DND-41 (cell line): ENCODE measurements around the gene SLC22A4.

Experiments used
- ATAC-seq: fragments of 200-7000 bp; cut with Tn5 transposase; 3 replicates; pipeline ENCODE4 v1.9.1; 2021; ENCODE audit warnings: low read depth; ENCODE audit not compliant: insufficient read depth
- DNase-seq: peaks from one replicate; pipeline ENCODE4 v3.0.0-alpha.2; 2020
- H2AFZ ChIP-seq: 2 replicates; pipeline ENCODE4 v1.6.0; 2012; ENCODE audit warnings: low read depth, low read length
- H3K27ac ChIP-seq: 2 replicates; pipeline ENCODE4 v1.5.1; 2012; ENCODE audit warnings: low read length, inconsistent platforms
- H3K27me3 ChIP-seq: fragments of 200-600 bp; sonication (generic); 2 replicates; pipeline ENCODE4 v1.6.0; 2012; ENCODE audit warnings: low read length, mild to moderate bottlenecking, inconsistent platforms; ENCODE audit not compliant: insufficient read depth, poor library complexity
- H3K36me3 ChIP-seq: 2 replicates; pipeline ENCODE4 v1.5.1; 2012; ENCODE audit warnings: low read length, inconsistent platforms; ENCODE audit not compliant: insufficient read depth
- H3K4me1 ChIP-seq: 2 replicates; pipeline ENCODE4 v1.5.1; 2012; ENCODE audit warnings: mild to moderate bottlenecking, low read length; ENCODE audit not compliant: insufficient read depth
- H3K4me2 ChIP-seq: 2 replicates; pipeline ENCODE4 v1.6.0; 2012; ENCODE audit warnings: mild to moderate bottlenecking, moderate library complexity, low read length, inconsistent platforms; ENCODE audit not compliant: insufficient read depth
- H3K4me3 ChIP-seq, 2 experiments: fragments of 200-600 bp in 1 of 2; shearing (Covaris generic) in 1 of 2; 2 replicates each; pipeline ENCODE4 v1.5.1; 2012 to 2016; ENCODE audit warnings: inconsistent platforms in 2 of 2, low read length in 2 of 2, mild to moderate bottlenecking in 2 of 2, low read depth in 1 of 2, moderate library complexity in 1 of 2
- H3K79me2 ChIP-seq: 2 replicates; pipeline ENCODE4 v1.6.0; 2012; ENCODE audit warnings: low read length, inconsistent platforms; ENCODE audit not compliant: insufficient read depth
- H3K9ac ChIP-seq: 2 replicates; pipeline ENCODE4 v1.6.0; 2012; ENCODE audit warnings: low read depth, mild to moderate bottlenecking, inconsistent platforms, low read length, moderate library complexity
- H3K9me3 ChIP-seq: 2 replicates; pipeline ENCODE4 v1.5.1; 2012; ENCODE audit warnings: low read length, moderate library complexity, mild to moderate bottlenecking, inconsistent platforms; ENCODE audit not compliant: insufficient read depth, severe bottlenecking
- H4K20me1 ChIP-seq: 2 replicates; pipeline ENCODE4 v1.6.0; 2012; ENCODE audit warnings: low read length; ENCODE audit not compliant: insufficient read depth
- EZH2 ChIP-seq: IDR thresholded peaks from 3 replicates; pipeline ENCODE4 v1.6.1; 2012; ENCODE audit warnings: borderline replicate concordance, low read depth, mild to moderate bottlenecking, moderate library complexity, low read length, inconsistent platforms; ENCODE audit not compliant: severe bottlenecking
- TF ChIP-seq, protein P1 (sequence below): IDR thresholded peaks from 2 replicates; pipeline ENCODE4 v1.5.1; 2012; ENCODE audit warnings: borderline replicate concordance, low read length, moderate library complexity, mild to moderate bottlenecking; ENCODE audit not compliant: poor library complexity, severe bottlenecking; ENCODE audit errors: extremely low read depth

Gene SLC22A4

DNA sequence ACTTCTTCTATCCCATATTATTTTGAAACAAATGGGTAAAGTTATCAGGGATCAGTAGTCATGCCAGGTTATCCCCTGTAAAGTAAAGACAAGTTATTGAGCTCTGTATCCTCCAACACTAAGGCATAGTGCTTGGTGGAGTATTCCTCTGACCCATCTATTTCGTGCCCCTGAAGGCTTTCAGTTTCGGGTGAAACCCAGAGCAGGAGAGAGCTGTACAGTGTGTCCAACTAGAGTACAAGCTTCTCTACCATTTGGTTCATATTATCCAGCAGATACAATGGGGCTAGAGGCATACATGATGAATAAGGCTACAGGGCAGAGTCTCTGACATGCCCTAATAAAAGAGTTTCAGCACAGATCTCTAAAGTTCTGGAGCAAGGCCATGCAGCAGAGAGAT is 3.2 kb upstream of the SLC22A4 start:
- Histone ChIP-seq H4K20me1 (no peaks in the 10 kb centered on the region), H3K4me3 (no peak overlapping the region), H3K36me3 (no peaks in the 10 kb centered on the region), H2AFZ (no peak overlapping the region), H3K79me2 (no peaks in the 10 kb centered on the region), H3K4me1 (peaks cover 31% of the 10 kb centered on the region), H3K9me3 (no peaks in the 10 kb centered on the region), H3K4me2 (no peak overlapping the region), H3K27me3 (peaks cover 36% of the 10 kb centered on the region), H3K9ac (no peak overlapping the region), H3K27ac (no peak overlapping the region)
- ATAC-seq (no peak), DNase-seq (no peak)
- TF ChIP-seq, protein P1, sequence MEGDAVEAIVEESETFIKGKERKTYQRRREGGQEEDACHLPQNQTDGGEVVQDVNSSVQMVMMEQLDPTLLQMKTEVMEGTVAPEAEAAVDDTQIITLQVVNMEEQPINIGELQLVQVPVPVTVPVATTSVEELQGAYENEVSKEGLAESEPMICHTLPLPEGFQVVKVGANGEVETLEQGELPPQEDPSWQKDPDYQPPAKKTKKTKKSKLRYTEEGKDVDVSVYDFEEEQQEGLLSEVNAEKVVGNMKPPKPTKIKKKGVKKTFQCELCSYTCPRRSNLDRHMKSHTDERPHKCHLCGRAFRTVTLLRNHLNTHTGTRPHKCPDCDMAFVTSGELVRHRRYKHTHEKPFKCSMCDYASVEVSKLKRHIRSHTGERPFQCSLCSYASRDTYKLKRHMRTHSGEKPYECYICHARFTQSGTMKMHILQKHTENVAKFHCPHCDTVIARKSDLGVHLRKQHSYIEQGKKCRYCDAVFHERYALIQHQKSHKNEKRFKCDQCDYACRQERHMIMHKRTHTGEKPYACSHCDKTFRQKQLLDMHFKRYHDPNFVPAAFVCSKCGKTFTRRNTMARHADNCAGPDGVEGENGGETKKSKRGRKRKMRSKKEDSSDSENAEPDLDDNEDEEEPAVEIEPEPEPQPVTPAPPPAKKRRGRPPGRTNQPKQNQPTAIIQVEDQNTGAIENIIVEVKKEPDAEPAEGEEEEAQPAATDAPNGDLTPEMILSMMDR: no peak
- TF ChIP-seq EZH2: no peak

DNA sequence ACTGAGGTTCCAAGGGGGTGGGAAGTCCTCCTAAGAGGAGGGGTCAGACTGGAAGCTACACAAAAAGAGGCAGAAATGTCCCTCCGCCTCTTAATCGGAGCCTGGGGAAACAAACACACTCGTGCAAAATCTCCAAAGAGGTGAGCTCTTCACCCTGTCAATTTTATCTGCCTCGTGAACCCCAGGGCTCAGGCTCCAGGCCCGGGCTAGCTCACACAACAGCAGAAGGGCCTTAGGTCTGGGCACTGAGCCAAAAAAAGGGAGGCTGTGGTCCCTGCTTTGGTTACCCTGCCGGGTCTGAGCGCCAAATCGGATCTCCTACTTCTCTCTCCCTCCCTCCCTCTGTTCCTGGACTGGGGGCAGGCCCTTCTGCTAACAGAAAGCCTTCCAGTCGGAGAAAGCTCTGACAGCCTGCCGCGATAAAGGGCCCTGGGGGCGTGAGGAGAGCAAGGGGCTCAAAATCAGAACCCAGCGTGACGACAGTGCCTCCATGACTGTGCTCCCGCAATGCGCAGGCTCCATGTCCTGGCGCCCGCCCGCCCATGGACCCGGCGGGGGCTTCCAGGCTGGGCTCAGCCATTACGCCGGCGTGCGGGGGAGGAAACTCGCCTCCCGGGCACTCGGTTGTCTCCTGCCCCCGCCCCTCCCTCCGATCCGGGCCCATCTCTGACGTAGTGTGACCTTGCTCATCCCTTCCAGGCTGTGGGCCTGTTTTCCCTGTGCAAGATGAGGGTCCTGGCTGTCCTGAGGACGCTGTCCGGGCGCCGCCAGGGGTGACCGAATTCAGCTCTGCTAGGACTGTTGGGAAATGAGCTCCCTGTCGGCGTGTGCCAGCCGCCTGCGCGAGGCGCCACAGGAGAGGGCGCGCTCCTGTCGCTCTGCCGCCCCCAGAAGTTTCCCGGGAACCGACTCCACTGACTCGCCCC is 865 bp upstream of the SLC22A4 start:
- Histone ChIP-seq H3K79me2 (no peaks in the 10 kb centered on the region), H3K9me3 (no peaks in the 10 kb centered on the region), H3K4me1 (peaks cover 31% of the 10 kb centered on the region), H3K9ac (peak overlapping the region; percentile 84), H4K20me1 (no peaks in the 10 kb centered on the region), H3K4me3 (peak overlapping the region; percentile 45 to 82), H3K36me3 (no peaks in the 10 kb centered on the region), H2AFZ (peak overlapping the region; percentile 98), H3K27me3 (peaks cover 43% of the 10 kb centered on the region), H3K27ac (peak overlapping the region; percentile 79), H3K4me2 (peak overlapping the region; percentile 98)
- TF ChIP-seq, protein P1: peak; percentile 41
- no peak for TF ChIP-seq EZH2
- DNase-seq (peak; percentile 82), ATAC-seq (peak; percentile 63)

DNA sequence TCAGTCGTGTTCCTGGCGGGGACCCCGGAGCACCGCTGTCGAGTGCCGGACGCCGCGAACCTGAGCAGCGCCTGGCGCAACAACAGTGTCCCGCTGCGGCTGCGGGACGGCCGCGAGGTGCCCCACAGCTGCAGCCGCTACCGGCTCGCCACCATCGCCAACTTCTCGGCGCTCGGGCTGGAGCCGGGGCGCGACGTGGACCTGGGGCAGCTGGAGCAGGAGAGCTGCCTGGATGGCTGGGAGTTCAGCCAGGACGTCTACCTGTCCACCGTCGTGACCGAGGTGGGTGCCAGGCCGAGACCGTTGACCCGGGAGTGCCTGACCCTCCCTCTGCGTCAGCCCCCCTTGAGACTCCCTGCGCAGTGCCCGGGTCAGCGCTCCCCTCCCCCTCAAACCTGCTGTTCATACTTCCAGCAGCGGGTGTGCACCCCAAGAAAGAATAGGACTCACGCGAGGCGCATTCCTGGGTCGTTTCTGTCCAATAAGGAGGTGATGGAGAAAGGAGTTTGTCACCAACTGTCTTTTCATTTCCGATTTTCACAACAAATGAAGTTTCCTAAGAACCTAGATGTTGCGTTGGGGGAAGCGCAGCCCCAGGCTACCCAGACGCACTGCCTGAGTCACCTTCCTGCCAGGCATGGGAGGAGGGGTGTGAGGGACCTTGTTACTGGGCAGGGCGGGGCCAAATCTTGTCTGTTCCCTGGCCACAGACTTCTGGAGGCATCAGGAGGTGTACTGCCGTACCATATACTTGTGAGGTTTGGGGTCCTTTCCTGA is 722 bp downstream of the SLC22A4 start:
- no peak for ATAC-seq
- peaks cover 31% of the 10 kb centered on the region for H3K4me1 ChIP-seq
- H3K9me3 ChIP-seq: no peaks in the 10 kb centered on the region
- H3K4me3 ChIP-seq: peak overlapping the region; percentile 45 to 82; a peak in 3 of 4 replicates
- no peaks in the 10 kb centered on the region for H3K79me2 ChIP-seq
- H3K4me2 ChIP-seq: peak overlapping the region; percentile 98
- no peak overlapping the region for H3K27ac ChIP-seq
- no peaks in the 10 kb centered on the region for H3K36me3 ChIP-seq
- TF ChIP-seq EZH2: peak; percentile 32
- TF ChIP-seq, protein P1: no peak
- DNase-seq: peak; percentile 48
- no peaks in the 10 kb centered on the region for H4K20me1 ChIP-seq
- peak overlapping the region; percentile 98; the same call in 1 of the 2 replicates for H2AFZ ChIP-seq
- H3K27me3 ChIP-seq: peaks cover 38% of the 10 kb centered on the region
- H3K9ac ChIP-seq: peak overlapping the region; percentile 84
